Esophagus muscularis mucosa (tissue), 4 donors: ENCODE data around the gene MRAP2. TPM values are rescaled to one million over a fixed set of nuclear protein-coding genes. Genes with fewer than 3 reads are reported as not detected.
"Not testable (repeated sequence)": the region's sequence is repeated elsewhere in the genome, so short reads cannot be mapped to it uniquely, and the experiment has no call there.

Experiments used
- DNase-seq: peaks from one replicate; pipeline ENCODE4 v3.0.0-alpha.2; 2017; ENCODE audit errors: extremely low spot score
- H3K27ac ChIP-seq, 4 donors: fragments of 200-600 bp; sonication (generic); replicated peaks in 1 of 4; 1 replicate in 3 of 4; 2 replicates in 1 of 4; pipeline ENCODE4 v1.5.1; 2016 to 2019; ENCODE audit warnings: mild to moderate bottlenecking in 1 of 4
- H3K27me3 ChIP-seq, 4 donors: fragments of 200-600 bp; sonication (generic); one replicate each; pipeline versions ENCODE4 v1.5.1 to v1.6.0; 2016 to 2019
- H3K36me3 ChIP-seq, 4 donors: fragments of 200-600 bp; sonication (generic); one replicate each; pipeline ENCODE4 v1.5.1; 2016 to 2019
- H3K4me1 ChIP-seq, 4 donors: fragments of 200-600 bp; sonication (generic); one replicate each; pipeline ENCODE4 v1.5.1; 2016 to 2019
- H3K4me3 ChIP-seq, 4 donors: fragments of 200-600 bp; sonication (generic); 1 replicate in 2 of 4; 2 replicates in 2 of 4; pipeline ENCODE4 v1.5.1; 2016 to 2019; ENCODE audit warnings: mild to moderate bottlenecking in 4 of 4, moderate library complexity in 1 of 4
- H3K9me3 ChIP-seq, 4 donors: fragments of 200-600 bp; sonication (generic); 1 replicate in 3 of 4; 2 replicates in 1 of 4; pipeline ENCODE4 v1.5.1; 2016 to 2019
- CTCF ChIP-seq, 3 experiments: fragments of 200-600 bp in 2 of 3; fragments of 450-650 bp in 1 of 3; sonication (generic) in 2 of 3; IDR thresholded peaks; one replicate each; pipeline ENCODE4 v1.5.1; 2017 to 2019; ENCODE audit warnings: antibody characterized with exemption in 3 of 3, mild to moderate bottlenecking in 2 of 3, moderate library complexity in 1 of 3
- EP300 ChIP-seq: sonication (generic); formaldehyde crosslinking; IDR thresholded peaks from one replicate; pipeline ENCODE4 v1.6.1; 2017; ENCODE audit warnings: antibody characterized with exemption
- POLR2A ChIP-seq: fragments of 450-650 bp; IDR thresholded peaks from one replicate; pipeline ENCODE4 v1.6.1; 2017; ENCODE audit warnings: antibody characterized with exemption, moderate library complexity, mild to moderate bottlenecking, low read depth
- POLR2AphosphoS5 ChIP-seq, 2 donors: sonication (generic); formaldehyde crosslinking; IDR thresholded peaks; one replicate each; pipeline ENCODE4 v1.6.1; 2017; ENCODE audit warnings: antibody characterized with exemption in 2 of 2
- WGBS: methylation state at CpG from one replicate; pipeline ENCODE4 v1.1.5; 2018; 5-methylcytosine and 5-hydroxymethylcytosine counted together
- intact Hi-C: fragments of 100-400 bp; cut with DNase I; formaldehyde crosslinking; loops from one replicate; pipeline ENCODE4 v1.15.1; 2023
- total RNA-seq, 4 donors: library from RNA; depleted of rRNA; stranded (reverse); fragments of >200 nt; gene quantifications; one replicate each; pipeline versions ENCODE4 v1.1.0 to v1.2.1, GENCODE V29; 2016

MRAP2 gene
- total RNA-seq, 4 donors from 2014 or later: 0.11 to 0.32 (median 0.17) TPM; not detected in 1

- WGBS: 66% methylated on average over 3 of the region's 3 CpGs
- no peak overlapping the region for H3K27ac ChIP-seq
- H3K36me3 ChIP-seq: no peaks in the 10 kb centered on the region
- no peaks in the 10 kb centered on the region for H3K4me1 ChIP-seq
- no peak overlapping the region for H3K4me3 ChIP-seq
- intact Hi-C loops: no loop called here
- H3K27me3 ChIP-seq: no peaks in the 10 kb centered on the region
- TF ChIP-seq EP300 (no peak), POLR2AphosphoS5 (IDR thresholded peaks at IDR 0.05) (no peak), POLR2A (no peak)
- no peak for DNase-seq
- H3K9me3 ChIP-seq: peaks cover 0 to 2% (median 0%) of the 10 kb centered on the region in 4 donors
Observed at GRCh38 chr6:84089552-84089951, 56.0 kb downstream of the MRAP2 start.

DNA sequence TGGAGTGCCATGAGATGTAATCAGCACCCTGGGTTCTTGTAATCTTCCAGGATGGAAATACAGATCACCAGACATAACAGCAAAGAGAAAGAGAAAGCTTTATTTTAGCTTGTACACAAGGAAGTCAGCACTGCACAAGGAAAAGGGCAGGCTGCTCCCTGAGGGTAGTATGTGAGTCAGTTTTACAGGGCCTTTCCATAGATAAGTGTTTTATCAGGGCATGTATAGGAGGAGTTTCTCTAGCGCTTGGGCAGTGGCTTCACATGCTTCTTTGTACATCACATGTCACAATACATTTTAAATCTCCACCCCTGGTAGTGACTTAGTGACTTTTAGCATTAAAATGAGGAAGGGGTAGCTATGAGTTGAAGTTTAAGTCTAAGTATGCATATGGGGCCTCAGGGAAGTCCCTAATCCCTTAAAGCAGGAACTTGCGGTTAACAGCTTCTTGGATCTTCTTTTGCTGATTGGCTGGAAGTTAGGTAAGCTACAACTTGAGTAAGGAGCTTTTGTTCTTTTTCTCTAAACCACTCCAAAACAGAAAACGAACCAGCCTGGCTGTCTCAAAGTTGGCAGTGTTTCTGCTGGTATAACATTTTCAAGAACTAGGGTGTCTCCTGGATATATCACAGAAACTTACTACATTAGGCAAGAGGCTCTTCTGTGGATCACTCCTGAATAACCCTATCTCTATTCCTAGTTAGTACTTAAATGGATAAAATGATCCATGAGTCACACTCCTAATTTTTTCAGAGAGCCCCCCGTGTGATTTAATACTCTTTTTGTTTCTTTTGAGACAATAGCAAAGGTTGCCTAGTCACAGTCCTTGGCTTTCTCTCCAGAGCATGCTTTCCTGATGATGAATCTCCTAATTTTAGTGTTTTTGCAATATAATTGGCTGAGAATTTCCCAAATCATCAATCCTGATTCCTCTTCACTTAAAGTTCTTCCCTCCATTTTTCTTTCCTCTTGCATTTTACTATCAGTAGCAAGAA, 60.2 kb downstream of the MRAP2 start:
- Histone ChIP-seq H3K36me3 (no peaks in the 10 kb centered on the region), H3K4me1 (no peaks in the 10 kb centered on the region), H3K27ac (no peak overlapping the region), H3K4me3 (no peak overlapping the region), H3K9me3 (peaks cover 0 to 2% (median 0%) of the 10 kb centered on the region in 4 donors), H3K27me3 (no peaks in the 10 kb centered on the region)
- intact Hi-C loops: no loop called here
- DNase-seq: no peak
- WGBS: 72% methylated on average over 4 of the region's 4 CpGs
- TF ChIP-seq CTCF (IDR thresholded peaks at IDR 0.05) (no peak), POLR2A (no peak), EP300 (no peak), POLR2AphosphoS5 (IDR thresholded peaks at IDR 0.05) (no peak)

- Histone ChIP-seq H3K27ac (no peak overlapping the region), H3K4me1 (no peaks in the 10 kb centered on the region), H3K27me3 (no peaks in the 10 kb centered on the region), H3K4me3 (no peak overlapping the region), H3K36me3 (no peaks in the 10 kb centered on the region), H3K9me3 (peaks cover 0 to 2% (median 0%) of the 10 kb centered on the region in 4 donors)
- DNase-seq: no peak
- TF ChIP-seq POLR2AphosphoS5 (IDR thresholded peaks at IDR 0.05) (no peak), EP300 (no peak), CTCF (IDR thresholded peaks at IDR 0.05) (no peak), POLR2A (no peak)
- intact Hi-C loops: no loop called here
Observed at GRCh38 chr6:84095156-84095555, 61.6 kb downstream of the MRAP2 start.

DNA sequence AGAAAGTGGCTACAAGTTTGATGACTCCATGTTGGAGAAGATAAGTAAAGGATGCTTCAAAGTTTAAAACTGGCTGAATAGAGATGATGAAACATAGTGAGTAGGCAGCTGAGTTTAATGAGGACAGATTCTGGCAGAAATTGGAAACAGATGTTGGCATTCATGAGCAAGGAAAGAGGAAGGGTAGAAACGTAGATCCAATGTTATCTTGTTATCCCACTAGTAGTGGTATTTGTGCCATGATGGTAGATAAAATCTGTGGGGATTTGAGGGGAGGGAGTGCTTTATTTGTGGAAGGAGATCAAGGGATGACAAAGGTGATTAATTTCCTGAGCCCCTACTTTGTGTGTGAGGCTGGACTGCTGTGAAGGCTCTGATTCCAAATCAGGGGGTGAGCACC, 69.5 kb downstream of the MRAP2 start:
- TF ChIP-seq EP300: no peak
- Histone ChIP-seq H3K9me3 (no peaks in the 10 kb centered on the region), H3K27me3 (no peaks in the 10 kb centered on the region), H3K4me3 (no peak overlapping the region), H3K27ac (no peak overlapping the region), H3K36me3 (no peaks in the 10 kb centered on the region), H3K4me1 (no peaks in the 10 kb centered on the region)
- WGBS: 19% methylated on average over 1 of the region's 1 CpG
- no peak for DNase-seq
- intact Hi-C loops: no loop called here

GRCh38 chr6:84105215-84105924, 71.8 kb downstream of the MRAP2 start:
- H3K4me1 ChIP-seq, H3K36me3 ChIP-seq, H3K27ac ChIP-seq, H3K27me3 ChIP-seq, DNase-seq, intact Hi-C loops, H3K9me3 ChIP-seq, H3K4me3 ChIP-seq: not testable (repeated sequence)
- WGBS: 84% methylated on average over 3 of the region's 3 CpGs

GRCh38 chr6:84107495-84107894, 73.9 kb downstream of the MRAP2 start:
- no peak for TF ChIP-seq POLR2A
- no peak for TF ChIP-seq EP300
- no peak for TF ChIP-seq CTCF (IDR thresholded peaks at IDR 0.05)
- no peak for TF ChIP-seq POLR2AphosphoS5 (IDR thresholded peaks at IDR 0.05)
- Histone ChIP-seq H3K4me1 (no peaks in the 10 kb centered on the region), H3K27me3 (no peaks in the 10 kb centered on the region), H3K9me3 (no peaks in the 10 kb centered on the region), H3K27ac (no peak overlapping the region), H3K36me3 (no peaks in the 10 kb centered on the region), H3K4me3 (no peak overlapping the region)
- intact Hi-C loops: no loop called here
- DNase-seq: no peak

DNA sequence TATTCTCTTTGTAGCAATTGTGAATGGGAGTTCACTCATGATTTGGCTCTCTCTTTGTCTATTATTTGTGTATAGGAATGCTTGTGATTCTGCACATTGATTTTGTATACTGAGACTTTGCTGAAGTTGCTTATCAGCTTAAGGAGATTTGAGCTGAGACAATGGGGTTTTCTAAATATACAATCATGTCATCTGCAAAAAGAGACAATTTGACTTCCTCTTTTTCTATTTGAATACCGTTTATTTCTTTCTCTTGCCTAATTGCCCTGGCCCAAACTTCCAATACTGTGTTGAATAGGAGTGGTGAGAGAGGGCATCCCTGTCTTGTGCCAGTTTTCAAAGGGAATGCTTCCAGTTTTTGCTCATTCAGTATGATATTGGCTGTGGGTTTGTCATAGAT, 77.8 kb downstream of the MRAP2 start:
- WGBS: 63% methylated on average over 1 of the region's 1 CpG

GRCh38 chr6:84114933-84115594, 81.5 kb downstream of the MRAP2 start:
- H3K27ac ChIP-seq, H3K4me1 ChIP-seq, DNase-seq, H3K27me3 ChIP-seq, H3K9me3 ChIP-seq, H3K4me3 ChIP-seq, H3K36me3 ChIP-seq, intact Hi-C loops: not testable (repeated sequence)
- 75% methylated on average over 3 of the region's 8 CpGs for WGBS

More for the DNA sequence above, 77.8 kb downstream of the MRAP2 start:
- H3K4me1 ChIP-seq, H3K27me3 ChIP-seq, H3K4me3 ChIP-seq, H3K27ac ChIP-seq, H3K9me3 ChIP-seq, intact Hi-C loops, DNase-seq, H3K36me3 ChIP-seq: not testable (repeated sequence)
